Measurements from ENCODE around the gene RFESD.
"Not testable (repeated sequence)": the region's sequence is repeated elsewhere in the genome, so short reads cannot be mapped to it uniquely, and the experiment has no call there.

Gene RFESD

DNA sequence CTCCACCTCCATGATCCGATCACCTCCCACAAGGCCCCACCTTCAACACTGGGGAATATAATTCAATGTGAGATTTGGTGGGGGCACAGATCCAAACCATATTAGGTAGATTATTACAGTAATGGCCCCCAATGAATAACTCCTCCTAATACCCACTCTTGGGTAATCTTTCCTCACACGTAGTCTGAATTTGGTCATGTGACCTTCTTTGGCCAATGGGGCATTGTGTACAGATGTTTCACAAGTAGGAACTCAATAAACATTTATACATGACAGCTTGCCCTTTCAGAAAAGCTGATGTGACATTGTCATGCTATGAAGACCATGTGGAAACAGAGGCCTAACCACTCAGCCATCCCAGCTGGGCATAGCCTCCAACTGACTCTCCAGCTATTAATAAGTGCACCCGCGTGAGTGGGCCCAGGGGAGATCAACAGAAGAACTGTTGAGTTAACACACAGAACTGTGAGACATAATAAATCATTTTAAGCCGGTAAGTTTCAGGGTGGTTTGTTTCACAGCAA is 16.1 kb upstream of the RFESD start:
- DNase-seq = no peak

DNA sequence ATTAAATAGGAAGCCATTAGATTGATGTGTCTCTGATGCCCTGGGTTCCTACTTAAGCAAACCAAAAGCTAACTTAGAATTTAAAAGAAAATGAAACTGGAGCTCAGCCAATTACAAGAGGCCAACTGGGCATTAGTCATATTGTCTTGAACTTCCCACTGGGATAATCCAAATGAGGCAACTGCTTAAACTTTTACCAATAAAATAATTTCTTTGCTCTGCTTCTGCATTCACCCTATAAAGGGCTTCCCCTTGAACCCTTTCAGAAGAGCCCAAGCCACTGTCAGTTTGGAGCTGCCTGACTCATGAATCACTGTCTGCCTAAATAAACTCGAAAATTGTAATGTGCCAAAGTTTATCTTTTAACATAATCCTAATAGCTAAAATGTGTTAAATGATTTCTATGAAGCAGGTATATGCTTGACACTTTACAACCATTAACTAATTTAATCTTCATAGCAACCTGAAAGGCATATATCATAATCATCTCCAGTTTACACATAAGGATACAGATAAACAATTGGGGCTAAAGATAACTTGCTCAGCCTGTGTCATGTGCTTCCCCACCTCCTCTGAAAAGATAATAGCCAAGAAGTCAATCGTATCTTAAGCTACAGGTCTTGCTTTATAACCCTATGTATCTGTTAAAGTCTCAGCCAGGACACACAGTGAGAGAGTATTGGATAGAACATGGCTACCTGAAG is 15.2 kb upstream of the RFESD start:
- DNase-seq = no peak

DNA sequence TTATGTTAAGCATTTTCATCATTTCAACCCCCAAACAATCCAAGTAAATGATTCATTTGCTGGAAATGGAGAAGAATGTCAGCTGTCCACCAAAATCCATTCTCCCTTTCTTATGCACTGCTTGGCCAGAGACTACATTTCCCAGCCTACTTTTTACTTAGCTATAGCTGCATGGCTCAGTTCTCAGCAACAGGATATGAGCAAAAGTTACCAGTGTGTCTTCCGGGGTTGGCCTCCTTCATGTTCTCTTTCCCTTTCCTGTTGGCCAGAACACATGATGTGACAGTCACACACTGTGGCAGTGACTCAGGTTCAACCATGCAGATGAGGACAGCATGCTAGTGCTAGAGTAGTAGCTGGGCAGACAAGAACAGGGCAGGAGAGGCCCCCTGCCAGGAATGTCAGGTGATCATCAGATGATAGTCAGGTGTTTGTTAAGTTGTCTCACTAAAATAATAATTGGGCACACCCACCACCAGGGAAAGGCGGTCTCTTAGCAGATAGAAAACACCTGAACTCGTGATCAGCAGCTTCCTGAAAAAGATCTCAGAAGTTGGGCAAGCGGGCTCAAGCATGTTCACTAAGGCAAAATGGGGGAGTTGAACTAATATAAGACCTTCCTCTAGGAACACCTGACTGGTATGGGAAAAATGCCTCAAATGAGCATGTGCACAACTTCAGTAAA is 14.4 kb upstream of the RFESD start:
- peak; percentile 88 for DNase-seq

DNA sequence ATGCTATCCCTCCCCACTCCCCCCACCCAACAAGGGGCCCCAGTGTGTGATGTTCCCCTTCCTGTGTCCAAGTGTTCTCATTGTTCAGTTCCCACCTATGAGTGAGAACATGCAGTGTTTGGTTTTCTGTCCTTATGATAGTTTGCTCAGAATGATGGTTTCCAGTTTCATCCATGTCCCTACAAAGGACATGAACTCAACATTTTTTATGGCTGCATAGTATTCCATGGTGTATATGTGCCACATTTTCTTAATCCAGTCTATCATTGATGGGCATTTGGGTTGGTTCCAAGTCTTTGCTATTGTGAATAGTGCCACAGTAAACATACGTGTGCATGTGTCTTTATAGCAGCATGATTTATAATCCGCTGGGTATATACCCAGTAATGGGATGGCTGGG is 13.6 kb upstream of the RFESD start:
- DNase-seq = not testable (repeated sequence)

DNA sequence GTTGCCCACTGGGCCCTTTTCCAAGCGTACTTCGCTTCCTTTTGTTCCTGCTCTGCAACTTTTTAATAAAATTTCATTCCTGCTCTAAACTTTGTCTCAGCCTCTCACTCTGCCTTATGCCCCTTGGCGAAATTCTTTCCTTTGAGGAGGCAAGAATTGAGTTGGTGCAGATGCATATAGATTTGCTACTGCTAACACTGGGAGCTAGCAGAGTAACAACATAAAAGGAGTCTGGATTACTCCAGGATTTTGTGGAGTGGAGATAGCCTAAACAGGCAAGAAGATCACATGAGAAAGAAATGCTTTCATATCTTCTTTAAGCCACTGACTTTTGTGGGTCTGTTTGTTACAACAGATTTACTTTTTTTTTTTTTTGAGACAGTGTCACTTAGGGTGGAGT is 12.9 kb upstream of the RFESD start:
- DNase-seq = no peak

DNA sequence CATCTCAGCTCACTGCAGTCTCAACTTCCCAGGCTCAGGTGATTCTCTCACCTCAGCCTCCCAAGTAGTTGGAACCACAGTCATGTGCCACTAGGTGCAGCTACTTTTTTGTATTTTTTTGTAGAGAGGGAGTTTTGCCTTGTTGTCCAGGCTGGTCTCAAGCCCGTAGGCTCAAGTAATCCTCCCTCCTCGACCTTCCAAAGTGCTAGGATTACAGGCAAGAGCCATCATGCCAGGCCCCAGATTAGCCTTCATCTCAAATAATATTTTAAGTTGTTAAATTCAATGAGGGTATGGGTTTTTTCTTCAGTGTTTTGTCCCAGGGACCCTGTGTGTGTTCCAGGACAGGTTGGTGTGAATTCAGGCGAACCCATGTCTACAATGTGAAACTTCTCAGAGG is 12.5 kb upstream of the RFESD start:
- no peak for DNase-seq

DNA sequence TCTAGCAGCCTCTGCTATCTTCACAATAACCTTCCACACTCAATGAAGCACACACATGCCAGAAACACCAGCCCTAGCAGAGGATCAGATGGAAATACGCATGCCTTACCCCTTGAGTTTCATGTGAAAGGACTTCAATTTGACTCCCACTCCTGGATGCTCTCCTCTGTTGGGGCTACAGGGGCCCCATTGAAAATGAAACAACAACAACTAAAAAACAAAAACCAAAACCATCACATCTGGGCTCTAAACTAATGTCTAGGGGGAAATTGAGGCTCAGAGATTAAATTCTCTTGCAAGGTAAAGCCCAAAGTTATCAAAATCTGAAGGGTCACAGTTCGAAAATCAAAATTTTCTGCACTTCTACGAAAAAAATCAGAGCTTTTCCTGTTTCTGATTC is 7.9 kb upstream of the RFESD start:
- DNase-seq = no peak

DNA sequence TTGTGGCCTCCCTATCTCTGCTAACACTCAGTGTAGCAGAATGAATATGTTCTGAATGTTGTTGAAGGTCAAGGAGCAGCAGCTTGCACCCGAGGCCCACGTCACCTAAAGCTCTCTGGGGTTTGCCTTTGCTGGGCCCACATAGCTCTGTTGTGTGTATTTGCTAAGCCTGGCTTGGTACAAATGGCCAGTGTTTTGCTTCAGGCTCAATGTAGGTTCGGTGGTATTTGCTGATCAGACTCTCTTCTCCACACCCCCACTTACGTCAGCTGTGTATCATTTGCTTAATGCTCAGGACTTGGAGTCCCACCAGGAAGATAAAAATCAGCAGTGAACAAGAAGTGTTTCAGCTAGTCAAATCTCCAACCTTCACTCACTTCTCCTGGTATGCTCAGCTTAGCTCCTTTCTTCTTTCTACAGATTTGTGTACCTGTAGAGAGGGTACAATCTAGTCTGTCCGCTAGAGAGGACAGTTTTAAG is 4.8 kb upstream of the RFESD start:
- DNase-seq = no peak

DNA sequence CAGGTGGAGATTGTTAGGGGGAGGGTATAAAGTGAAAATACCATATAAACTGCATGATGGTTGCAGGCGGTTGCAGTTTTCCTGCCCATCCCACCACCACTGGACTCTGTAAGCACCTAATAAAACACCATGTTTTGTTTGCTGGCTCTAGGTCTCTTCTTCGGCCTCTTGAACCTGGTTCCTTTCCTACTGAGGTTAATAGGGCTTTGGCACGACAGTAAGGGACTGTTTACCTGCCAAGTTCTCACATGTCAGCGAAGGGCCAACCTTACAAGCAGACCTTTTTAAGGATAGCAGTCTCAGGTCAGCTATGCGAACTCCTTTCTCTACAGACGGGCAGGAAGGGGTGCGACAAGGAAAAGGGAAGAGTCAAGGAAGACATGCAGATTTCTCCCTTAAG is 3.4 kb upstream of the RFESD start:
- DNase-seq = no peak

DNA sequence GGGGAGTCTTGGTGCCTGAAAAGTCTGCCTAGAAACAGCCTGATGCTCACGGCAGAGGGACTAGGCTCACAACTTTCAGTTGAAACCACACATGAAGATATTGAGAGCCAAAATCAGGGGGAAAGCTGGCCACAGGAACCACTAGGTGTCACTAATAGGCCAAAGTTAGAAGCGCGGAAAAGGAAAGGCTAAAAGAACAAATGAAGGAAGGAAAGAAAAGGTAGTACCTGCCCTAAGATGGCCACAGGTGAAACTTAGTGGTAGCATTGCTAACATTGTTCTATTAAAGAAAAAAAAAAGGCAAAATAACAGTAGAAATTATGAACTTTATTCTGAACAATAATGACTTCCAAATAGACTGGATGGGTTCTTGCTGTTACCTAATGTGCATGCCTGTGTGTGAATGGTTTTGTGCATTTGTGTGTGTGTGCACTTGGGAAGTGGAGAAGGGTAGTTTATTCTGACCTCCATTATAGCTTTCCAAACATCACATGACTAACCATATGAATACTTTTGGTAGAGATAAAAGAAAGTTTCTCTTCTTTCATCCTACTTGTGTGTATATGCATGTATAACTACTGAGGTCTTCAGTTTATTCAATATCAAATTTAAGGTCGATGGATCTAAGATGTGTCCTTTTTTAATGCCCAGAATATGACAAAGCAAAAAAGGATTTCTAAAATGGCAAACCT is 2.1 kb upstream of the RFESD start:
- DNase-seq = peak; percentile 70

DNA sequence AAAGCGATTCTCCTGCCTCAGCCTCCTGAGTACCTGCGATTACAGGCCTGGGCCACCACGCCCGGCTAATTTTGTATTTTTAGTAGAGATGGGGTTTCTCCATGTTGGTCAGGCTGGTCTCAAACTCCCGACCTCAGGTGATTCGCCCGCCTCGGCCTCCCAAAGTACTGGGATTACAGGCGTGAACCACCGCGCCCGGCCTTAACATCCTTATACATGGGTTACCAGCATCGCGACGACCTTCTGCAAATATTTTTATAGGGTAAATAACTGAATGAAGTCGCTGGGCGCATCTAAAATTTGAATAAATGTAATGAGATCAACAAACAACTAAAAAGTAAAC is 380 bp upstream of the RFESD start:
- DNase-seq = not testable (repeated sequence)

DNA sequence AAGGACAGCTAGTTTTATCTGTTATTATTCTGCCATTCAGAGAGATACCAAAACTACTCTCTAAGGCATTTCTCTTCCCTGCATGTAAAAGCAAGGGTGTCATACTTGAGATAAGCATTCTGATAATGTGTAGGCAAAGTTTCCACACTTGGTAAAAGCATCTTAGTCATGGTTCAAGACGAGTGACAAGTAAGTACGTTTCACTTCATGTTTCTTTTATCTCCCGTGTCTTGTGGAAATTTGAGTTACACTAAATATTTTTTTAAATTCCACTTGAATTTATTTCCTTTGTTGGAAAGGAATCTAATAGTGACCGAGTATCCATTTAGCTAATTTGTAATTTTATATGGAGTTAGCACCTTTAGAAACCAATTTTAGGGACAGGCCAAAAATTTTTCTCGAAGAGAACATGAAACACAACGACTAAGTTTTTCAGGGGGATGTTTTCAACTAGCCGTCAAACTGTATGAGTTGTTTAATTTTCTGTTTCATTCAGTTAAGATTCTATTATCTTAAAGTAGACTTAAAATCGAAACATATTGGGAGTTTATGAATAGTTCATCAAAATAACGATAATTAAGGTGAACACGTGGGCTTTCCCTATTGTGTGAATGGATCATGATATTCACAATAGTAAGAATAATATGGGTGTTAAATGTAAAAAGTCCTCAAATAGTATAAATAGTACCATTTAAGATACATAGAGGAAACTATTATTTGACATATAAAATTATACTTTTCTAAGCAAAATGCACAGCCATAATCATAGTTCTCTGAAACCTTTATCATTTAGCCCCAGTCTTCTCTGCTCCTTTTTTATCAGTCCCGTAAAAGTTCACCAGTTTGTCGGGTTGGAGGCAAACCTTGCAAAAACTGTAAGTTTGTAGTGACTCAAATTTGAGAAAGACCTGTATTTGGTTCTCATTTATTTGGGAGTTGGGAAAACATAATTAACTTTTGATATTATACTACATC is 1.6 kb downstream of the RFESD start:
- DNase-seq = peak; percentile 16

DNA sequence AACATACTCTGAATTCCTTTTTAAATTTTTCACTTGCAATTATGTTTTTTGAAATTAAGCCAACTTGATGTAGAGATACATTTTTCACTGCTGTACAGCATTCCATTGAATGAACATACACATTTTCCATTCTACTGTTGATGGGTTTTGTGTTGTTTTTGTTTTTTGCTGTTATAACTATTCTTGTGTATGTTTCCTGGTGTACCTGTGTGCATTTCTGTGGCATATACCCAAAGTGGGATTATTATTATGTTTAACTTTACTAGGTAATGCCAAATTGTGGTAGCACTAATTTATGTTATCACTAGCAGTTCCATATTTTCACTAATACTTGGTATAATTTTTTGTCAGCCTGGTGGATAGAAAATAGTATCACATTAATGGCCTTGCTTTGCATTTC is 2.7 kb downstream of the RFESD start:
- no peak for DNase-seq

DNA sequence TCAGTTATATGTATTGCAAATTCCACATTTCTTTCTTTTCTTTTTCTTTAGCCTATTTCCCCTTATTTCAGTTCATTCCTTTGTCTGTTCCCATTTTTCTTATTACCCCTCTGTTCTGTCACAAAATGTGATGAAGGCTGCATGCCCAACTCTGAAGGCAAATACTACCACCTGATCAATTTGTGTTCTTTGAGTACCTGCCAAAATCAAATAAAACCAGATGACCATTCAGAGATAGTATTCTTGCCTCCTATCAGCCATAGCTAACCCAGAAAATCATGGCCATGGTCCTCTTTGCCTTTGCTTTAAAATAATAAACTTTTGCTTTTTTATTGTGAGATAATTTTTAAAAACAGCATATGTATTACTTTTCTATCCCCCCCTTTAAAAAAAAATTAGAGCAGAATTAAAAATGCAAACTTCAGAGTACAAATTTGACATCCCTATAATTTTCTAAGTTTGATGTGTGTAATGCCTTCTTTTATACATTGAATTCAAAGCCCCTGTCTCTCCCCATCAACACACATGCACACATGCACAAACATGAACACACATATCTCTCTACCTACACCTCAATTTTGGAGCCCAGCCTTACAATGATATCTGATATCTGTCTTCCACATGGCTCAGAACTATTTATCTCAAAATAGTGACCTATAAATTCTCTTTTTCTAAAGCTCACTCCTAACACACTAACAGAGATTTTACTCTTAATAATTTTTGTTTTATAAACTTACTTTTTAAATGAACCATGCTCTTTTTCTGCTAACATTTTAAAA is 3.5 kb downstream of the RFESD start:
- DNase-seq = no peak

DNA sequence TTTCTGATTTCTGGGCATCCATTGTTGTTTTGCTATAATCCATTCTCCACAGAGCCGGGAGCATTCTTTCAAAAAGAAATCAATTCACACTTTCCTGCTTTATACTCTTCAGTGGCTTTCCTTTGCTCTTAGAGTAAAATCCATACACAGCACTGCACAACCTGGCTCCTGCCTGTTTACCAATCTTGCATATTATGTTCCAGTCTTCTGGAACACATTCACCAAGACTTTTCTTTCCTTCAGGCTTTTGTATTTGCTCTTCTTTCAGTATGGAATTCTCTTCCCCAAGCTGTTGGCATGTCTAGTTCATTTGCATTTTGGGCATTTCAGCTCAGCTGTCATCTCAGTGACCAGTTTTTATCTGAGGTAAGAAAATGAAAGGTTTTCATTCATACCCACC is 6.3 kb downstream of the RFESD start:
- DNase-seq = no peak

DNA sequence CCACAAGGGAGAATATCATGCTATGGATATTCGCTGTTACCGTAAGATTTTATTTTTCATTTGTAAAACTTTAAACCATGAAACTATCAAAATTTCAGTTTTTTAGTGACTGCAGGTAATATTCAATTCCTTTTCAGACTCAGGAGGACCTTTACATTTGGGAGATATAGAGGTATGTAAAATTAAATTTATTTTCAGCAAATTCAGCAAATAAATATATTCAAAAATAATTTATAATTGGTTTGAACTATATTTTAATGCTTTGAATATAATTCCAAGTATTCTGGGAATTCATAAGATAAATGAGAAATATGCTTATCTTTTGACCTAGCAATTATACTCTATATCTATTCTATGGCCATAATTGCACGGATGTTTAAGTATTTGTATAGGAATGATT is 7.6 kb downstream of the RFESD start:
- DNase-seq = no peak

DNA sequence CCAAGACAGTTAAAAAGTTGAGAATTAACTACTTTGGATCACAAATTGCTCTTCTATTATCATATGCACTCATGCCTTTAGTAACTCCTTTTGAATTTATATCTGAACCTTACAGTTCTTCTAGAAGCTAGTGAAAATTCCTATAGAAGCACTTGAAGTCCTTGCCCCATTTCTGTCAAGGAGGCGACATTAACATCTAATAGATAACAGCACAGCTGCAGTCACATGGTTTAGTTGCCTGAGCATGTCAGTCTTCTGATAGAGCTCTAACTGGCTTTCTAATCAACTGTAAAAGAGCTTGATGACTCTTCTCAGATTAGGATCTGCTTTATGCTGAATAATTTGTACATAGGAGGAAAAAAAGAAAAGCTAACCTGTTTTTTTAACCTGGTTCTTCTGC is 9.0 kb downstream of the RFESD start:
- no peak for DNase-seq

DNA sequence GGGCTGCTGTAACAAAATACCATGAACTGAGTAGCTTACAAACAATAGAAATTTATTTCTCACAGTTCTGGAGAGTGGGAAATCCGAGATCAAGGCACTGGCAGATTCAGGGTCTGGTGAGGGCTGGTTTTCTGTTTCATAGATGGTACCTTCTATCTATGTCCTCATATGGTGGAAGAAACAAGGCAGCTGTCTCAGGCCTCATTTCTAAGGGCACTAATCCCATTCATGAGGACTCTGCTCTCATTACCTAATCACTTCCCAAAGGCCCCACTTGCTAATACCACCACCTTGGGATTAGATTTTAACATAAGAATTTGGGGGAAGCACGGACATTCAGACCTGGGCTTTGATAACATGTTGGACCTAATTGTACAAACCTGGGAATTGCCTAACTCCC is 13.5 kb downstream of the RFESD start:
- DNase-seq = no peak

DNA sequence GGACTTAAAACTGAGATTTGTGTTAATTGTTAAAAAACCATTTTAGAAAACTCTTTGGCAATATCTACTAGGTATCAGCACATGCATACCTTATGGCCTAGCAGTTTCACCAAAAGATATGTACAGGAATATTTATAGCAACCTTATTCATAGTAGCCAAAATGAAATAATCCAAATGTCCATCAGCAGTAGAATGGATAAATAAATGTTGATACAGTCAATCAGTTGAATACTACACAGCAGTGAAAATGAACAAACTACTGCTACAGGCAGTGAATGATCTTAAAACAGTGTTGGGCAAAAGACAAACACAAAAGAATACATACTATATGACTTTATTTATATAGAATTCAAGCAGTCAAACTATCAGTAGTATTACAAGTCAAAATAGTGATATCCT is 16.4 kb downstream of the RFESD start:
- no peak for DNase-seq

DNA sequence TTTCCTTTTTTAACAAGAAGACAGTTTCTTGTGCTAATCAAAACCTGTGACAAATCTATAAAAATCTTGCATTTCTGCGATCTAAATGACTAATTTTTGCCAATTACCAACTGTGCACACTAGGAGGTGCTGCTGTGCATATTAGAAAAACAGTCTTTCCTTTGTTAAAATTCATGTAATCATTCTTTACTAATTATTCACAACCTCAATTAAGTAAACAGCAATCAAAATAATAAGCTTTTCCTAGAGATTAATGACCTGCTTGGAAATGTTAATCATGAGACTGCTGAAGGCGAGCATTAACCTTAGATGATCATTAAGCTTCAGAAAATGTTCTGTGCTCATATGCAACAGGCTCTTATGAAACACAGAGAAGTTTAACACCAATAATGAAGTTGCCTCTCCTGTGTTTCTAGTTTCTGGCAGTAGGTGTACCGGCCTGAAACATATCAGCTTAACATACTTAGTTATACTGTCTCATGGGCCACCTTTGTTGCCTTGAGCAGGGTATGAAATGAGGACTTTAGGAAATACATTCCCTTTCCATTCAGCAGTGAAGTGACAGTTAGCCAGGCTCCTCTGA is 17.7 kb downstream of the RFESD start:
- DNase-seq = peak; percentile 49

DNA sequence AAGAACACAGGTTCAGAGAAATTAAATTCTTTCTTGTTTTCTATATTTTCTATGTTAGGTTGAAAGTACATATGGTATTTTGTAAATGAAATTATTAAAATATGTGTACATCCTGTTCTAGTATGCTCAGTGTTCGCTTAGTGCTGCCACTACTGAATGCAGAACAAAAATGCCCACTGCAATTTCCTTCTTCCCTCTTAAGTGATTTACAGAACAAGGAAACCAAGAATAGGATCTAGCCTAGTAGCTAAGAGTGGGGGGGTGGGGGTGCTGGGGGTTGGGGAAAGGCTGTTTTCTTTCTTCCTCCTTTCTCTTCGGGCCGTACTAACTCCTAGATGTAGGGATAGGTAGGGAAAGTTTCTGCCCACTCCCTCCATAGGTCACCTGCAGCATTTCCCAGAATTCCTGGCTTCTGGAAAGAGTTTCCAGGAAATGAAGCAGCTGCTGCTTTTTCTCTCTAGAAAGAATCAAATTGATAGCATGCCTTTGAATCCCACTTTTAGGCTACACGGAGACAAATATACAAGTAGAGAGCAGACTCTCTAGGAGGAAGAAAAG is 20.6 kb downstream of the RFESD start:
- no peak for DNase-seq

Measured in CD4-positive, alpha-beta T cell treated with Interleukin-4 for 4 hours (primary cell).